ENCODE measurements around the gene PPM1K.

GRCh38 chr4:88308587-88308986, 24.2 kb upstream of the PPM1K start:
- TF ChIP-seq POLR2AphosphoS5 (IDR thresholded peaks at IDR 0.05; ENCODE audit: low read depth) (no peak), CTCF (conservative IDR thresholded peaks at IDR 0.05; ENCODE audit: low read depth in 2 of 2) (no peak), EZH2 (IDR thresholded peaks at IDR 0.05; ENCODE audit: low read depth, unreplicated experiment) (no peak), CREB1 (CRISPR knock-in tag; IDR thresholded peaks at IDR 0.05; ENCODE audit: low read depth) (no peak), REST (IDR thresholded peaks at IDR 0.05; ENCODE audit: unreplicated experiment) (no peak), ZNF331 (CRISPR knock-in tag; IDR thresholded peaks at IDR 0.05; ENCODE audit: low read depth) (no peak), JUNB (IDR thresholded peaks at IDR 0.05; ENCODE audit: unreplicated experiment) (no peak), STAT1 (IDR thresholded peaks at IDR 0.05; ENCODE audit: unreplicated experiment) (no peak), EZH2phosphoT487 (IDR thresholded peaks at IDR 0.05; ENCODE audit: unreplicated experiment) (no peak), ETS1 (IDR thresholded peaks at IDR 0.05) (no peak), NANOG (IDR thresholded peaks at IDR 0.05; ENCODE audit: borderline replicate concordance) (no peak), ZNF114 (CRISPR knock-in tag; IDR thresholded peaks at IDR 0.05) (no peak)

Data from GM23338 (cell line).